Stimulated activated CD8-positive, alpha-beta memory T cell treated with anti-CD3 and anti-CD28 coated beads, Interleukin-7, amount 100 ng/mL, for 48 hours (primary cell): Measurements from ENCODE around the gene ADK.
"Not testable (repeated sequence)": the region's sequence is repeated elsewhere in the genome, so short reads cannot be mapped to it uniquely, and the experiment has no call there.

Source experiments
- DNase-seq, 2 donors: peaks; one replicate each; pipeline ENCODE4 v3.0.0-alpha.2; 2020; ENCODE audit warnings: low read depth in 1 of 2; ENCODE audit errors: extremely low read depth in 1 of 2

ADK gene

GRCh38 chr10:74292871-74293427, 141.9 kb downstream of the ADK start:
- DNase-seq: no peak

DNA sequence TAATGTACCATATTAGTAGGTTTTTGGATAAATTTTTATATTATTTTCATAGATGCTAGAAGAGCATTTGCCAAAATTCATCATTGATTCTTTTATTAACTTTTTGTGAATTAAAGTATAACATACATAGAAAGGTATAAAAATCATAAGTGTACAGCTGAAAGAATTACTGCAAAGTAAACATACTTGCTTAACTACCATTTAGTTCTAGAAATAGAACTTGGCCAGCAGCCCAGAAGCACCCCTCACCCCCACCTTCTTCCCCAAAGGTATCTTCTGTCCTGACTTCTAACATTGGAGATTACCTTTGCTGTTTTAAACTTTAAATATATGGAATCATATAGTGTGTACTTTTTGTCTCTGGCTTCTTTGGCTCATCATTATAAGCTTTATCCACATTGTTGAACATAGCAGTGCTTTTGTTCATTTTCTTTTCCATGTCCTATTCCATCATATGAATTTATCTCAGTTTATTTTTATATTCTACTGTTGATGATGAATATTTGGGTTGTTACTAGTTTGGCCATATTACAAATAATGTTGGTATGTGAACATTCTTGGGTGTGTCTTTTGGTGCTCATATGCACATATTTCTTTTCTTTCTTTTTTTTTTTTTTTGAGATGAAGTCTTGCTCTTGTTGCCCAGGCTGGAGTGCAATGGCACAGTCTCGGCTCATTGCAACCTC, 142.8 kb downstream of the ADK start:
- DNase-seq: no peak

- no peak for DNase-seq
These were observed 146.5 kb downstream of the ADK start for GRCh38 chr10:74297389-74298080.

DNA sequence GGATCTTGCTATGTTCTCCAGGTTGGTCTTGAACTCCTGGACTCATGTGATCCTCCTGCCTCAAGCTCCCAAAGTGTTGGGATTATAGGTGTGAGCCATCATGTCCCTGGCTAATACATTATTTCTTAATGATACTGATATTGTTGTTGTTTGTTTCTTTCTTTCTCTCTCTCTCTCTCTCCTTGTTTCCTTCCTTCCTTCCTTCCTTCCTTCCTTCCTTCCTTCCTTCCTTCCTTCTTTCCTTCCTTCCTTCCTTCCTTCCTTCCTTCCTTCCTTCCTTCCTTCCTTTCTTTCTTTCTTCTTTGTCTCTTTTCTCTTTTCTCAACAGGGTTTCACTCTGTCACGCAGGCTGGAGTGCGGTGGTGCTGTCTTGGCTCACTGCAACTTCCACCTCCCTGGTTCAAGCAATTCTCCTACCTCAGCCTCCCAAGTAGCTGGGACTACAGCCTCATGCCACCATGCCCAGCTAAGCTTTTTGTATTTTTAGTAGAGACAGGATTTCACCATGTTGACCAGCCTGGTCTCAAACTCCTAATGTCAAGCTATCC, 149.1 kb downstream of the ADK start:
- not testable (repeated sequence) for DNase-seq

- DNase-seq: no peak
These were observed 149.6 kb downstream of the ADK start for GRCh38 chr10:74300666-74301065.

DNA sequence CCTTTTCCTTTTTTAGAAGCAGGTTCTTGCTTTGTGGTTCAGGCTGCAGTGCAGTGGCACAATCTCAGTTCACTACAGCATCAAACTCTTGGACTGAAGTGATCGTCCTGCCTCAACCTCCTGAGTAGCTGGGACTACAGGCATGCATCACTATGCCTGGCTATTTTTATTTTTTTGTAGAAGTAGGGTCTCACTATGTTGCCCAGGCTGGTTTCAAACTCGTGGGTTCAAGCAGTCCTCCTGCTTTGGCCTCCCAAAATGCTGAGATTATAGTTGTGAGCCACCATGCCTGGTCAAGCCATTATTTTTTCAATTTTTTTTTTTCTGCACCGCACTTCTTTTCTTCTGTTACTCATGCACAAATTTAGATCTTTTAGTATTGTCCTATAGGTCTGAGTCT, 154.7 kb downstream of the ADK start:
- no peak for DNase-seq

GRCh38 chr10:74306227-74306982, 155.4 kb downstream of the ADK start:
- no peak for DNase-seq

GRCh38 chr10:74307061-74307651, 156.1 kb downstream of the ADK start:
- DNase-seq: no peak

DNA sequence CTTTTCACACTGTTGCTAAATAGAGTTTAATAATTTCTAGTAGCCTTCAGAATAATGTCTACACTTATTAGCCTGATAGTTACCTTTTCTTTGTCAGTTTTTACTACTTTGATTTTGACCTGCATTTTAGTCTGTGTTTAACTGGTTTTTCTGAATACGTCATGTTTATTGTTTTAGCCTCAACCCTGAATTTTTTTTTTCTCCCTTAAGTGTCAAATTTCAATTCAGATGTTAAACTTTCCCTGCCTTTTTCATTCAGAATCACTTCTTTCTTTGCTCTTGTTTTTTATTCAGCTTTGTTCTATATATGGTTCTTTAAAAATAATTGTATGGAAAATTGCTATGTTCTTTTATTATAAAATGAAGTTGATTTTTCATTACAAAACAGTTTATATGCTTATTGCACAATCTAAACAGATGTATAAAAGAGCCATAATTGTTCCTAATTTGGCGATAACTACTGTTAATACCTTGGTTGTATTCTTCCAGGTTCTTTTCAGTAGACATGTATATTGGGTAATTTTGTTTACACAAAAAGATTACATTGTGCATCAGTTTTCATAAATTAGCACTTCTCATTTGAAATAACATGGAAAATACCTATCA, 159.7 kb downstream of the ADK start:
- no peak for DNase-seq

- no peak for DNase-seq
These were observed 163.1 kb downstream of the ADK start for GRCh38 chr10:74314166-74314565.

DNA sequence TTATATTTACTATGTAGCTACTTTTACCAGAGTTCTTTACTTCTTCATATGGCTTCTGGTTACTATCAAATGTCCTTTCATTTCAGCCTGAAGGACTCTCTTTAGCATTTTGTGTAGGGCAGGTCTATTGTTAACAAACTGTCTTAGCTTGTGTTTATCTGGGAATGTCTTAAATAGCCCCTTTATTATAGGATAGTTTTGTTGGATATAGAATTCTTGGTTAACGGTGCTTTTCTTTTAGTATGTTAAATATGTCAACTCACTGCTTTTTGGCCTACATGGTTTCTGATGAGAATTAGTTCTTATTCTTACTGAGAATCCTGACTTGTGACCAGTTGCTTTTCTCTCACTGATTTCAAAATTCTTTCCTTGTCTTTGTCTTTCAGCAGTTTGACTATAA, 169.0 kb downstream of the ADK start:
- no peak for DNase-seq

DNA sequence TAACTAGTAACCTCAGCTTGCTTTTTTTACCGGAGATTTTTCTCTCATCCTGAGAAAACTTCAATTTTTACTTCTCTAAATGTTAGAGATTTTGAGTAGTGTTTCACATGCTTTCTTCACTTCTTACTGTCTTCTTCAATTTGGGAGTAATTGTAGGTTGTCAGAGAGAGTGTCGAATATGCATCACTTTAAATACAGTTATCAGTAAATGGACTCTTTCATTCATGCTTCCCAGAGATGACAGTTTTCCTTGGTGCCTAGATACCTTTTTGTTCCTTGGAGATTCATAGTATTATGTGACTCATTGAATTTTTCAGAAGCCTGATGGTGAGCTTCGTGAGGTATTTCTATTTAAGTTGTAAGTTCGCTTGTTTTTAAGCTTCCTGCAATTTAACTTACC, 169.7 kb downstream of the ADK start:
- DNase-seq: no peak

DNA sequence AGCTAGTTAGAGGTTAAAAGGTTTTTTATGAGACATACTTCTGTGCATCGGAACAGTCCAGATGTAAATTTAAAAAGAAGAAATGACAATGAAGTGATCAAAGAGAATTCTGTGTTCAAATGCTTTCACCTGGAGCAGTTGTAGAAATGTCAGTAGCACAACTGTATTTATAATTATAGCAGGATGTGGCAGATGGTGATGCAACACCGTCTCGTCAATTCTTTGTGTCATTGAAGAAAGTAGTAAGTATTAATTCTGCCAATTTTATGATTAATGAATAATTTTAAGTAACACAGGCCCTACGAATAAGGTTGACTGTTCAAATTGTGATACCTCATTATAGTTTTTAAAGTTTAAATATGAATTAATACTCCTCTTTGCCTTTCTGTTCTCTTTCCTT, 171.1 kb downstream of the ADK start:
- DNase-seq: no peak

DNA sequence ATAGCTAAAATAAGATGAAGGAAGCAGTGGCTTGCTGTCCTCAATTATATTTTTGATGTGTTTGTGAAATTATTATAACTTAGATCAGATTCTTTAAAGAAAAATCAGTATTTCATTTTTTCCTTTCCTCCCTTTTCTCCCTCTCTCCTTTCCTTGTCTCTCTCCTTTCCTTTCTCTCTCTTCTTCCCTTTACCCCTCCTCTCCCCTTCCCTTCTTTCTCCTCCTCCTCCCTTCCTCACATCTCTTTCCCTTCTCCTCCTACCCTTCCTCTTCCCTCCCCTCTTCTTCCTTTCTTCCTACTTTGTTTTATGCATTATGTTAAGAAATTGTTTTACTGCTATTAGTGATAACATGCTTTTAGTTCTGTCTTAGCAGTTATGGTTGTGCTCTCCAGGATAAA, 171.5 kb downstream of the ADK start:
- DNase-seq: no peak

- DNase-seq: no peak
These were observed 177.4 kb downstream of the ADK start for GRCh38 chr10:74328388-74328787.

DNA sequence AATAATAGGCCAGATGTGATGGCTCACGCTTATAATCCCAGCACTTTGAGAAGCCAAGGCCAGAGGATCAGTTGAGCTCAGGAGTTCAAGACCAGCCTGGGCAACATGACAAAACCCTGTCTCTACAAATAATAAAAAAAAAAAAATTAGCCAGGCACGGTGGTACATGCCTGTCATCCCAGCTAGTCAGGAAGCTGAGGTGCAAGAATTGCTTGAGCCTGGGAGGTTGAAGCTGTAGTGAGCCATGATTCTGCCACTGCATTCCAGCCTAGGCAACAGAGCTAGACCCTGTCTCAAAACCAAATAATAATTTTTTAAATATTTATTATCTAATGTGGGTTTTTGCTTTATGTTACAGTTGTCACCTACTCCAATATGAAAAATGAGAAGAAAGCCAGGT, 178.9 kb downstream of the ADK start:
- DNase-seq: no peak

DNA sequence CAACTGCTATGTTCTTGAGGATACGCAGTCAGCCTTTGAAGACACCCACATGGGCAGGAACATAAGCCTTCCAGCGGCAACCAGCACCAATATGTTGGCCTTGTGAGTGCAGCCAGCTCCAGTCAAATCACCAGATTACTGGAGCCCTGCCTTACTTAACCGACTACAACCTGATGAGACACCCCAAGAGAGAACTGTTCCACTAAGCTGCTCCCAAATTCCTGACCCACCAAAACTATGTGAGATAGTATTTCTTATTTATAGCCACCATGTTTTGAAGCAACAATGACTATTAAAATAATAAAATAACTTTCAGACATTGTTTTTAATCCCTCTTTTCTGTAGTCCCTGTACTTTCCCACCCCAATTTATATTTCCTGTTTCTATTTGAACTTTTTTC, 179.6 kb downstream of the ADK start:
- no peak for DNase-seq

DNA sequence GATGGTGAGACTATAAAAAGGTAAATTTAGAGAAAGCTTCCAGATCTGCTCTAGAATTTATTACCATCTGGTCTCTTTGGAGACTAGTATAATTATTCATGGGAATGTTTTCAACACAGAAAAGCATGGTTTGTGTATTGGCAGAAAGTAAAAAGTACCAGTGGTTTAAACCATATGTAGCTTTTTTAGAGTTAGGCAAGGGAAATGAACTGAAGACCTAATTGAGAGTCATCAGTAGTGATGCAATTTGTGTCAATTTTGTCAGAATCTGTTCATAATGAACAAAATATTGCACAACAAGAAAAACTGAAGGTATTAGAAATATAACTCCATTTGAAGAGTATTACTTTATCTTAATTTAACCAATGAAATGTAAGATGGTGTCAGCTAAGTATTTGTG, 181.4 kb downstream of the ADK start:
- DNase-seq: no peak

- DNase-seq: no peak
These were observed 182.2 kb downstream of the ADK start for GRCh38 chr10:74333174-74333573.

DNA sequence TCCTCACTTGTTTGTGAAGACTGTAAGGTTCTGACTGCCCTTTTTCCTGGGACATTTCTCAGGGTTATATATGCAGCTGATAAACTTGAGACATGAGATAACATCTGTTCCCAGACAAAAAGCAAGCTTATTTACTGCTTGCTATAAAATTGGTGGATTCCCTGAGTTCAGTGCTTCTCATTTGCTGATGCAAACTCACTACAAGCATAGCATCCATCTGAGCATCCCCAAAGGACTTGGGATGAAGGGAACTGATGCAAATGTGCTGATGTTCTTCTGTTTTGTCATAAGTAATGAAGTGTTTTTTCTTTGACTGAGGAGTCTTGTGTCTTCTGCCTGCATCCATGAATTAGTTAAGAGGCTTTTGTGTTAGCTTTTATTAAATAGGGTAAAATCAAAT, 183.2 kb downstream of the ADK start:
- no peak for DNase-seq

GRCh38 chr10:74335501-74335900, 184.5 kb downstream of the ADK start:
- no peak for DNase-seq
